Measurements from ENCODE around the gene NALF2.

NALF2 gene

GRCh38 chrX:69493766-69494165, 10.4 kb upstream of the NALF2 start:
- no peak for TF ChIP-seq CTCF (IDR thresholded peaks at IDR 0.05; ENCODE audit: control insufficient read depth, insufficient read depth, low read depth, low read length, missing control alignments)
- H3K4me3 ChIP-seq (ENCODE audit: control insufficient read depth, low read depth, low read length), result no peak overlapping the region
- DNase-seq (ENCODE audit: low read depth), result no peak

GRCh38 chrX:69496183-69496582, 7.9 kb upstream of the NALF2 start:
- no peak overlapping the region for H3K4me3 ChIP-seq (ENCODE audit: control insufficient read depth, low read depth, low read length)
- no peak for TF ChIP-seq CTCF (IDR thresholded peaks at IDR 0.05; ENCODE audit: control insufficient read depth, insufficient read depth, low read depth, low read length, missing control alignments)
- no peak for DNase-seq (ENCODE audit: low read depth)

GRCh38 chrX:69501429-69501828, 2.7 kb upstream of the NALF2 start:
- DNase-seq (ENCODE audit: low read depth), result no peak
- H3K4me3 ChIP-seq (ENCODE audit: control insufficient read depth, low read depth, low read length), result no peak overlapping the region
- TF ChIP-seq CTCF (IDR thresholded peaks at IDR 0.05; ENCODE audit: control insufficient read depth, insufficient read depth, low read depth, low read length, missing control alignments), result no peak

- no peak for DNase-seq (ENCODE audit: low read depth)
- H3K4me3 ChIP-seq (ENCODE audit: control insufficient read depth, low read depth, low read length), result no peak overlapping the region
- no peak for TF ChIP-seq CTCF (IDR thresholded peaks at IDR 0.05; ENCODE audit: control insufficient read depth, insufficient read depth, low read depth, low read length, missing control alignments)
Measured at GRCh38 chrX:69503228-69503781, 821 bp upstream of the NALF2 start.

GRCh38 chrX:69504626-69505612, 793 bp downstream of the NALF2 start:
- no peak overlapping the region for H3K4me3 ChIP-seq (ENCODE audit: control insufficient read depth, low read depth, low read length)
- TF ChIP-seq CTCF (IDR thresholded peaks at IDR 0.05; ENCODE audit: control insufficient read depth, insufficient read depth, low read depth, low read length, missing control alignments), result no peak
- no peak for DNase-seq (ENCODE audit: low read depth)

- DNase-seq (ENCODE audit: low read depth), result no peak
- no peak for TF ChIP-seq CTCF (IDR thresholded peaks at IDR 0.05; ENCODE audit: control insufficient read depth, insufficient read depth, low read depth, low read length, missing control alignments)
- no peak overlapping the region for H3K4me3 ChIP-seq (ENCODE audit: control insufficient read depth, low read depth, low read length)
Measured at GRCh38 chrX:69505772-69506616, 1.9 kb downstream of the NALF2 start.
